ENCODE measurements around the gene KBTBD12.

KBTBD12 gene

GRCh38 chr3:127982155-127982554 is 67.1 kb downstream of the KBTBD12 start:
- Histone ChIP-seq H3K4me3 (ENCODE audit: low read depth, low read length) (no peak overlapping the region), H3K27ac (no peak overlapping the region), H2AFZ (no peak overlapping the region), H3K9ac (no peak overlapping the region), H3K4me1 (no peaks in the 10 kb centered on the region), H3K9me3 (ENCODE audit: control insufficient read depth, low read length) (no peaks in the 10 kb centered on the region), H3K36me3 (ENCODE audit: control insufficient read depth, insufficient read depth, low read length) (no peaks in the 10 kb centered on the region), H3K79me2 (no peaks in the 10 kb centered on the region), H3K27me3 (ENCODE audit: control insufficient read depth, insufficient read depth, low read length) (no peaks in the 10 kb centered on the region), H3K4me2 (ENCODE audit: low read length) (no peak overlapping the region)
- no peak for TF ChIP-seq CTCF (IDR thresholded peaks at IDR 0.05)

GRCh38 chr3:127984241-127984975 is 69.4 kb downstream of the KBTBD12 start:
- H3K79me2 ChIP-seq: no peaks in the 10 kb centered on the region
- H3K4me1 ChIP-seq: no peaks in the 10 kb centered on the region
- no peak for TF ChIP-seq CTCF (IDR thresholded peaks at IDR 0.05)

GRCh38 chr3:127985216-127985615 is 70.2 kb downstream of the KBTBD12 start:
- Histone ChIP-seq H3K36me3 (ENCODE audit: control insufficient read depth, insufficient read depth, low read length) (no peaks in the 10 kb centered on the region), H3K9ac (no peak overlapping the region), H3K27ac (no peak overlapping the region), H3K9me3 (ENCODE audit: control insufficient read depth, low read length) (no peaks in the 10 kb centered on the region), H3K79me2 (no peaks in the 10 kb centered on the region), H3K4me3 (ENCODE audit: low read depth, low read length) (no peak overlapping the region), H3K27me3 (ENCODE audit: control insufficient read depth, insufficient read depth, low read length) (no peaks in the 10 kb centered on the region), H3K4me2 (ENCODE audit: low read length) (no peak overlapping the region), H3K4me1 (no peaks in the 10 kb centered on the region), H2AFZ (no peak overlapping the region)
- TF ChIP-seq CTCF (IDR thresholded peaks at IDR 0.05): no peak

More at GRCh38 chr3:127984241-127984975, 69.4 kb downstream of the KBTBD12 start:
- Histone ChIP-seq H3K27ac (no peak overlapping the region), H3K27me3 (ENCODE audit: control insufficient read depth, insufficient read depth, low read length) (no peaks in the 10 kb centered on the region), H3K4me3 (ENCODE audit: low read depth, low read length) (no peak overlapping the region), H3K9ac (no peak overlapping the region), H3K9me3 (ENCODE audit: control insufficient read depth, low read length) (no peaks in the 10 kb centered on the region), H3K4me2 (ENCODE audit: low read length) (no peak overlapping the region), H3K36me3 (ENCODE audit: control insufficient read depth, insufficient read depth, low read length) (no peaks in the 10 kb centered on the region), H2AFZ (no peak overlapping the region)

GRCh38 chr3:127985655-127986225 is 70.7 kb downstream of the KBTBD12 start:
- Histone ChIP-seq H2AFZ (no peak overlapping the region), H3K36me3 (ENCODE audit: control insufficient read depth, insufficient read depth, low read length) (no peaks in the 10 kb centered on the region), H3K27ac (no peak overlapping the region), H3K79me2 (no peaks in the 10 kb centered on the region), H3K9ac (no peak overlapping the region), H3K9me3 (ENCODE audit: control insufficient read depth, low read length) (no peaks in the 10 kb centered on the region), H3K27me3 (ENCODE audit: control insufficient read depth, insufficient read depth, low read length) (no peaks in the 10 kb centered on the region), H3K4me3 (ENCODE audit: low read depth, low read length) (no peak overlapping the region), H3K4me2 (ENCODE audit: low read length) (no peak overlapping the region), H3K4me1 (no peaks in the 10 kb centered on the region)
- no peak for TF ChIP-seq CTCF (IDR thresholded peaks at IDR 0.05)

GRCh38 chr3:127986803-127987202 is 71.8 kb downstream of the KBTBD12 start:
- no peak overlapping the region for H3K27ac ChIP-seq

More at GRCh38 chr3:127986803-127987202, 71.8 kb downstream of the KBTBD12 start:
- Histone ChIP-seq H2AFZ (no peak overlapping the region), H3K4me2 (ENCODE audit: low read length) (no peak overlapping the region), H3K9me3 (ENCODE audit: control insufficient read depth, low read length) (no peaks in the 10 kb centered on the region), H3K9ac (no peak overlapping the region), H3K79me2 (no peaks in the 10 kb centered on the region), H3K36me3 (ENCODE audit: control insufficient read depth, insufficient read depth, low read length) (no peaks in the 10 kb centered on the region), H3K4me3 (ENCODE audit: low read depth, low read length) (no peak overlapping the region), H3K4me1 (no peaks in the 10 kb centered on the region), H3K27me3 (ENCODE audit: control insufficient read depth, insufficient read depth, low read length) (no peaks in the 10 kb centered on the region)
- no peak for TF ChIP-seq CTCF (IDR thresholded peaks at IDR 0.05)

All from parathyroid adenoma (tissue), 2 donors.